SK-N-SH (cell line): ENCODE results near the gene RNPEPL1. TPM values are rescaled to one million over a fixed set of nuclear protein-coding genes. Genes with fewer than 3 reads are reported as not detected.

Experiments
- CTCF ChIA-PET: fragments of 300-600, 350-600 bp; formaldehyde crosslinking; extraction: SDS; loops from one replicate; lab custom pipeline; 2021; lab: Yijun Ruan, JAX
- POLR2A ChIA-PET: fragments of 350-600 bp; sonication (Branson Sonifier 250); formaldehyde crosslinking; extraction: SDS; loops from one replicate; lab custom pipeline; 2020; ENCODE audit warnings: antibody characterized with exemption, inconsistent platforms; lab: Yijun Ruan, JAX
- DNase-seq: peaks from one replicate; pipeline ENCODE4 v3.0.0; 2012
- H2AFZ ChIP-seq: fragments of 200-600 bp; sonication (generic); 2 replicates; pipeline ENCODE4 v1.8.1; 2016; ENCODE audit warnings: antibody characterized with exemption, mild to moderate bottlenecking, low read depth
- H3F3A ChIP-seq: fragments of 200-600 bp; sonication (generic); replicated peaks from 2 replicates; pipeline ENCODE3; 2016; ENCODE audit warnings: antibody characterized with exemption, mild to moderate bottlenecking; ENCODE audit not compliant: insufficient read depth
- H3K27ac ChIP-seq, 2 experiments: fragments of 200-500 bp in 1 of 2; fragments of 200-600 bp in 1 of 2; sonication (Bioruptor generic) in 1 of 2; sonication (generic), shearing (Covaris generic) in 1 of 2; 2 replicates each; pipeline versions ENCODE4 v1.5.1 to v1.6.1; 2014 to 2016; ENCODE audit warnings: low read depth in 2 of 2, inconsistent platforms in 1 of 2, low read length in 1 of 2, mild to moderate bottlenecking in 1 of 2, mixed read lengths in 1 of 2
- H3K27me3 ChIP-seq: fragments of 200-600 bp; sonication (generic), shearing (Covaris generic); 2 replicates; pipeline ENCODE4 v1.6.1; 2016; ENCODE audit warnings: mixed run types; ENCODE audit not compliant: insufficient read depth
- H3K36me3 ChIP-seq, 2 experiments: fragments of 200-500 bp in 1 of 2; fragments of 200-600 bp in 1 of 2; sonication (Bioruptor generic) in 1 of 2; sonication (generic) in 1 of 2; replicated peaks in 1 of 2; 2 replicates each; pipeline versions ENCODE3 to v1.5.1; 2014 to 2016; ENCODE audit warnings: low read length in 1 of 2, mild to moderate bottlenecking in 1 of 2; ENCODE audit not compliant: insufficient read depth in 2 of 2, control insufficient read depth in 1 of 2
- H3K4me1 ChIP-seq, 2 experiments: fragments of 200-500 bp in 1 of 2; fragments of 200-600 bp in 1 of 2; sonication (Bioruptor generic) in 1 of 2; sonication (generic), shearing (Covaris generic) in 1 of 2; 2 replicates each; pipeline versions ENCODE4 v1.5.1 to v1.6.1; 2014 to 2016; ENCODE audit warnings: low read depth in 1 of 2, low read length in 1 of 2, mixed run types in 1 of 2; ENCODE audit not compliant: insufficient read depth in 2 of 2, control insufficient read depth in 1 of 2
- H3K4me2 ChIP-seq: fragments of 200-600 bp; sonication (generic), shearing (Covaris generic); 2 replicates; pipeline ENCODE4 v1.6.1; 2017; ENCODE audit warnings: mixed run types
- H3K4me3 ChIP-seq, 2 experiments: fragments of 200-500 bp in 1 of 2; fragments of 200-600 bp in 1 of 2; sonication (Bioruptor generic) in 1 of 2; sonication (generic), shearing (Covaris generic) in 1 of 2; 2 replicates each; pipeline versions ENCODE4 v1.5.1 to v1.8.1; 2014 to 2016; ENCODE audit warnings: low read depth in 2 of 2, inconsistent platforms in 1 of 2, low read length in 1 of 2, mild to moderate bottlenecking in 1 of 2, mixed read lengths in 1 of 2, moderate library complexity in 1 of 2
- H3K79me2 ChIP-seq: fragments of 200-600 bp; sonication (generic); 2 replicates; pipeline ENCODE4 v1.8.1; 2017; ENCODE audit warnings: mild to moderate bottlenecking; ENCODE audit not compliant: insufficient read depth
- H3K9ac ChIP-seq: fragments of 200-600 bp; sonication (generic); 2 replicates; pipeline ENCODE4 v1.6.1; 2017; ENCODE audit warnings: mixed run types
- H3K9me2 ChIP-seq: fragments of 200-600 bp; sonication (generic); 2 replicates; pipeline ENCODE4 v1.6.1; 2017; ENCODE audit warnings: mixed run types
- H3K9me3 ChIP-seq: fragments of 200-600 bp; sonication (generic); 2 replicates; pipeline ENCODE4 v1.6.1; 2017; ENCODE audit warnings: mixed run types, mild to moderate bottlenecking, moderate library complexity
- H4K20me1 ChIP-seq: fragments of 200-600 bp; sonication (generic); 2 replicates; pipeline ENCODE4 v1.6.1; 2017; ENCODE audit warnings: mild to moderate bottlenecking, mixed run types; ENCODE audit not compliant: insufficient read depth
- EP300 ChIP-seq, 2 experiments: IDR thresholded peaks; 2 replicates each; pipeline versions ENCODE4 v1.4.0 to v1.6.1; 2012; ENCODE audit warnings: borderline replicate concordance in 1 of 2, low read depth in 1 of 2, low read length in 1 of 2
- EZH2phosphoT487 ChIP-seq: fragments of 200-600 bp; sonication (generic); IDR thresholded peaks from 2 replicates; pipeline ENCODE4 v1.6.1; 2017; ENCODE audit warnings: low read depth, mixed run types, mild to moderate bottlenecking, antibody characterized with exemption, moderate library complexity, borderline replicate concordance
- FOXM1 ChIP-seq: IDR thresholded peaks from 2 replicates; pipeline ENCODE4 v1.4.0; 2012; ENCODE audit warnings: low read depth, mild to moderate bottlenecking
- GABPA ChIP-seq: IDR thresholded peaks from 2 replicates; pipeline ENCODE4 v1.4.0; 2012; ENCODE audit warnings: low read depth, mild to moderate bottlenecking
- GATA2 ChIP-seq: sonication (generic); formaldehyde crosslinking; IDR thresholded peaks from 2 replicates; pipeline ENCODE4 v1.5.0; 2020; ENCODE audit warnings: mild to moderate bottlenecking, missing genetic modification reagents
- WGBS: methylation state at CpG from one replicate; pipeline ENCODE4 v1.1.6; 2017; ENCODE audit warnings: low lambda C conversion rate; 5-methylcytosine and 5-hydroxymethylcytosine counted together
- polyA plus RNA-seq, 3 experiments: library from polyadenylated mRNA; depleted of rRNA; stranded (reverse); fragments of >200 nt; gene quantifications; 2 replicates each; pipeline ENCODE4 v1.2.3, GENCODE V29; 2012
- TF ChIP-seq, protein P1 (sequence below): fragments of 150-350 bp; IDR thresholded peaks from 2 replicates; pipeline ENCODE4 v1.6.1; 2016; ENCODE audit warnings: mild to moderate bottlenecking, low read depth, low read length
- TF ChIP-seq, protein P2 (sequence below): IDR thresholded peaks from 2 replicates; pipeline ENCODE4 v1.4.0; 2012; ENCODE audit warnings: low read depth, borderline replicate concordance

The RNPEPL1 gene
- polyA plus RNA-seq, 1 of the 3 experiments (the other 2 are of a cell fraction) = 14.3 TPM

DNA sequence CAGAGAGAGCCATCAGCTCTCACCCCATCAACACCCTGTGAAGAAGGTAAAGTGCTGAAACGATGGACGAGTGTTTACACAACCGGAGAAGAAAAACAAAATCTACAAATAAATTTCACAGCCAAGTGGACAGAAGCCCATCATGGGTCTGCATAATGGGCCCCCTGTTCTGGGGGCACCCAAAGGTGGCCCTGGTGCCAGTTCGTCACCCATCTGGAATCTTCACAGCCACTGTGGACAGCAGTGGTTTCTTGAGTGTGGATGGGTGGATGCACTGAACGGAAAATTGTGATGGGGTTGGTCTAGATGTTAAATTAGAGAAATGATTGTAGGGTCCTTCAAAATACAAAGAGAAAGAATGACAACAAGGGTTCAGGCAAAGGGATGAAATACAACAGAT, 49.3 kb upstream of the RNPEPL1 start:
- H3K9ac ChIP-seq = no peak overlapping the region
- H3K27me3 ChIP-seq = no peaks in the 10 kb centered on the region
- H3K36me3 ChIP-seq = peaks cover 10 to 14% of the 10 kb centered on the region in 2 experiments
- no peak overlapping the region for H3K4me3 ChIP-seq
- POLR2A ChIA-PET = no interaction called here
- H3K4me2 ChIP-seq = no peak overlapping the region
- H3K9me3 ChIP-seq = no peaks in the 10 kb centered on the region
- H3K27ac ChIP-seq = no peak overlapping the region
- CTCF ChIA-PET = no interaction called here
- no peaks in the 10 kb centered on the region for H3K9me2 ChIP-seq
- no peaks in the 10 kb centered on the region for H3K4me1 ChIP-seq
- no peaks in the 10 kb centered on the region for H4K20me1 ChIP-seq
- 93% methylated on average over 5 of the region's 5 CpGs for WGBS
- TF ChIP-seq EP300 (IDR thresholded peaks at IDR 0.05; ENCODE audit: borderline replicate concordance in 1 of 2, low read depth in 1 of 2, low read length in 1 of 2) (no peak), EZH2phosphoT487 (no peak), GATA2 (CRISPR knock-in tag) (no peak)
- TF ChIP-seq, protein P1, sequence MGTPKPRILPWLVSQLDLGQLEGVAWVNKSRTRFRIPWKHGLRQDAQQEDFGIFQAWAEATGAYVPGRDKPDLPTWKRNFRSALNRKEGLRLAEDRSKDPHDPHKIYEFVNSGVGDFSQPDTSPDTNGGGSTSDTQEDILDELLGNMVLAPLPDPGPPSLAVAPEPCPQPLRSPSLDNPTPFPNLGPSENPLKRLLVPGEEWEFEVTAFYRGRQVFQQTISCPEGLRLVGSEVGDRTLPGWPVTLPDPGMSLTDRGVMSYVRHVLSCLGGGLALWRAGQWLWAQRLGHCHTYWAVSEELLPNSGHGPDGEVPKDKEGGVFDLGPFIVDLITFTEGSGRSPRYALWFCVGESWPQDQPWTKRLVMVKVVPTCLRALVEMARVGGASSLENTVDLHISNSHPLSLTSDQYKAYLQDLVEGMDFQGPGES = no peak
- TF ChIP-seq, all 33 proteins: peak for 0
- no peak overlapping the region for H2AFZ ChIP-seq
- H3F3A ChIP-seq = no peaks in the 10 kb centered on the region
- no peaks in the 10 kb centered on the region for H3K79me2 ChIP-seq
- DNase-seq = no peak

DNA sequence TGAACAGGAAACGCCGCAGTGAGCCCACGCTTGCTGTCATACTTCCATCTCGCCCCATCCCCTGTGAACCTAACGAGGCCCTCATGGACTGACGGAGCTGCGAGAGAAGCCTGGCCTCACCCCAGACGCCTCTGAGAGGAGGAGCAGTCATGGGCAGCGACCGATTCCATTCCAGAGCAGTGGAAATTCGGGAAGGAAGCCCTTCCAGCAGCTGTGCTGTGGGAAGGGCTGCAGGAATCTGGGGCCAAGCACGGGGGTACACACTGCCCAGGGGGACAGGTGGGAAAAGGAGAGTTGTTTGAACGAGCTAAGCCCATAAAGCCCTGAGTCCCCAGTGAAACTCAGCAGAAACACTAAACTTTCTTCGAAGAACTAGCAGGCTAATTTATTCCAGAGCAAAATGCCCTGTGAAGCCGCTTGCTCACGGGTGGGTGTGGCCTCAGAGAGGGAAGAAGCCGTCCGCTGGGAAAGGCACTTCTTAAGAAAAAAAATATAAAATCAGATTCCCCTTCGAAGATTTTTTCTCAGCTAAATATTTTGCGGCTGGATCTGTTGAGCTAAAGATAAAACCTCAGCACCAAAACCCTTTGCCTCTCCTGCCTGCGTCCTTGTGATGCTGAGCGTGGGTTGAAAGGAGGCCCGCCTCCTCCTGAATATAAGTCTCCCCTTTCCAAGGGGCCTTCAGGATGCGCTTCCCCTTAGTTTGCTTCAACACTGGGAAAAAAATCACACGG, 48.7 kb upstream of the RNPEPL1 start:
- no peak for DNase-seq
- WGBS = 94% methylated on average over 25 of the region's 25 CpGs

More for the DNA sequence above, 48.7 kb upstream of the RNPEPL1 start:
- Histone ChIP-seq H3K9me2 (no peaks in the 10 kb centered on the region), H3K9me3 (no peaks in the 10 kb centered on the region), H3K36me3 (peaks cover 10 to 14% of the 10 kb centered on the region in 2 experiments), H2AFZ (no peak overlapping the region), H3K27ac (no peak overlapping the region), H3K27me3 (no peaks in the 10 kb centered on the region), H3K79me2 (no peaks in the 10 kb centered on the region), H3K4me3 (no peak overlapping the region), H3K4me1 (no peaks in the 10 kb centered on the region), H3K9ac (no peak overlapping the region), H3K4me2 (no peak overlapping the region), H4K20me1 (no peaks in the 10 kb centered on the region), H3F3A (no peaks in the 10 kb centered on the region)
- no peak for TF ChIP-seq FOXM1
- no peak for TF ChIP-seq GABPA
- TF ChIP-seq, protein P2, sequence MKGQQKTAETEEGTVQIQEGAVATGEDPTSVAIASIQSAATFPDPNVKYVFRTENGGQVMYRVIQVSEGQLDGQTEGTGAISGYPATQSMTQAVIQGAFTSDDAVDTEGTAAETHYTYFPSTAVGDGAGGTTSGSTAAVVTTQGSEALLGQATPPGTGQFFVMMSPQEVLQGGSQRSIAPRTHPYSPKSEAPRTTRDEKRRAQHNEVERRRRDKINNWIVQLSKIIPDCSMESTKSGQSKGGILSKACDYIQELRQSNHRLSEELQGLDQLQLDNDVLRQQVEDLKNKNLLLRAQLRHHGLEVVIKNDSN = no peak
- TF ChIP-seq, protein P1 = no peak
- ChIA-PET POLR2A (no interaction called here), CTCF (no interaction called here)
